Activated T-cell treated with anti-CD3 and anti-CD28 coated beads, Interleukin-2, amount 50 U/mL, for 72 hours (primary cell): ENCODE data around the gene SLC12A8. TPM values are rescaled to one million over a fixed set of nuclear protein-coding genes. Genes with fewer than 3 reads are reported as not detected.

Source experiments
- ATAC-seq, 2 donors: fragments of 150-1000 bp; cut with Tn5 transposase; replicated peaks in 1 of 2; 2 replicates each; pipeline ENCODE4 v1.10.0; 2021; ENCODE audit warnings: moderate library complexity in 2 of 2, mild to moderate bottlenecking in 1 of 2
- DNase-seq, 2 donors: peaks; one replicate each; pipeline ENCODE4 v3.0.0; 2021 to 2022; ENCODE audit warnings: mixed read lengths in 1 of 2
- H3K27ac Mint-ChIP-seq: one replicate; pipeline ENCODE4 v1.8.0; 2022; ENCODE audit warnings: mild to moderate bottlenecking, moderate library complexity, mixed read lengths
- H3K27me3 Mint-ChIP-seq: one replicate; pipeline ENCODE4 v1.8.0; 2022; ENCODE audit warnings: low read depth, mixed read lengths
- H3K36me3 Mint-ChIP-seq, 2 donors: one replicate each; pipeline ENCODE4 v1.8.0; 2022; ENCODE audit warnings: mixed read lengths in 2 of 2, mild to moderate bottlenecking in 1 of 2; ENCODE audit not compliant: insufficient read depth in 2 of 2
- H3K4me1 Mint-ChIP-seq: one replicate; pipeline ENCODE4 v1.8.0; 2022; ENCODE audit warnings: low read depth, mixed read lengths
- H3K4me3 Mint-ChIP-seq, 2 donors: one replicate each; pipeline ENCODE4 v1.8.0; 2022; ENCODE audit warnings: mild to moderate bottlenecking in 2 of 2, mixed read lengths in 2 of 2, moderate library complexity in 2 of 2
- H3K9me3 Mint-ChIP-seq, 2 donors: one replicate each; pipeline ENCODE4 v1.8.0; 2022; ENCODE audit warnings: mixed read lengths in 2 of 2
- total RNA-seq, 2 donors: library from RNA; stranded (reverse); gene quantifications; one replicate each; pipeline ENCODE4 v1.2.3, GENCODE V29; 2022

SLC12A8 gene, protein sequence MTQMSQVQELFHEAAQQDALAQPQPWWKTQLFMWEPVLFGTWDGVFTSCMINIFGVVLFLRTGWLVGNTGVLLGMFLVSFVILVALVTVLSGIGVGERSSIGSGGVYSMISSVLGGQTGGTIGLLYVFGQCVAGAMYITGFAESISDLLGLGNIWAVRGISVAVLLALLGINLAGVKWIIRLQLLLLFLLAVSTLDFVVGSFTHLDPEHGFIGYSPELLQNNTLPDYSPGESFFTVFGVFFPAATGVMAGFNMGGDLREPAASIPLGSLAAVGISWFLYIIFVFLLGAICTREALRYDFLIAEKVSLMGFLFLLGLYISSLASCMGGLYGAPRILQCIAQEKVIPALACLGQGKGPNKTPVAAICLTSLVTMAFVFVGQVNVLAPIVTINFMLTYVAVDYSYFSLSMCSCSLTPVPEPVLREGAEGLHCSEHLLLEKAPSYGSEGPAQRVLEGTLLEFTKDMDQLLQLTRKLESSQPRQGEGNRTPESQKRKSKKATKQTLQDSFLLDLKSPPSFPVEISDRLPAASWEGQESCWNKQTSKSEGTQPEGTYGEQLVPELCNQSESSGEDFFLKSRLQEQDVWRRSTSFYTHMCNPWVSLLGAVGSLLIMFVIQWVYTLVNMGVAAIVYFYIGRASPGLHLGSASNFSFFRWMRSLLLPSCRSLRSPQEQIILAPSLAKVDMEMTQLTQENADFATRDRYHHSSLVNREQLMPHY
- 1 to 10 TPM in 1 of 2 donors, under 1 TPM in 1; 0.53 to 2.2 TPM for total RNA-seq

DNA sequence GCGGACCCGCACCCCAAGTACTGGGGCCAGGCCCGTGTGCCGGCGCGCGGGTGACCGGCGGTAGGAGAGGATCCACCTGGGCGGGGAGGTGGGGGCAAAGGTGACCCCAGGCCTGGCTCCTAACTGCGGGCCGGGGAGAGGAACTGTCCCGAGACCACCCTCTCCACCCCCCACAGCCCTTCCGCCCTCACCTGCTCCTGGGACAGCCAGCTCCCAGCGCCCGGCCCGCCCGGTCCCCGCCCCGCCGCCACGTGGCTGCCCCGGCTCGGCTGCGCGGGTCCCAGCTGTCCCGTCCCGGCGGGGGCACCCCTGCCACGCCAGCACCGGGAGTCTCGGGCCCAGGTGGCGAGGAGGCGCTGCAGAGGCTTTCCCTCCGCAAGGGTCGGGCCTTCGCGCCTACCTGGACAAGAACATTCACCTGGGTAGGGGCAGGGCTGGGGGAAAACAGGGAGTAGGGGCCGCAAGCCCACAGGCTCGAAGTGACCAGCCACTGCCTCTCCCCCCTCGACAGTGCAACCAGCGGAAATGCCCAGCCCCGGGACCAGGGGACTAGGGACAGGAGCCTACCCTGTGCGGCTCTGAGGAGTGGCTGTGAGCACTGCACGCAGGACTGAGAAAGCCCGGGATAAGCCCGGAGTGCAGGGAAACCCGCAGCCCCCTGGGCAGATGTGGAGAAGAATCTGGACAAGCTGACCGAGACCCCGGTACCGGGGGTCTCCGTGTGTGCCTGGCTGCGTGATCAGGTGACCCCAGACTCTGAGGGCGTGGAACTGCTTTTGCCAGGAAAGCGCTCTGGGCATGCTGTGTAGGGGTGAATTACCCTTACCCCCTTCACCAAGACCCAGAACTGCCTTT, at the start of gene SLC12A8:
TSS of gene SLC12A8 (minus strand) at position 240 of the 855 bp plus-strand sequence. CDS start 1,399 bp downstream, outside the sequence.
- Mint-ChIP-seq H3K36me3 (no peaks in the 10 kb centered on the region), H3K4me3 (peak within 1 kb of the TSS; percentile 45 to 65), H3K27me3 (peaks cover 55% of the 10 kb centered on the region), H3K9me3 (no peaks in the 10 kb centered on the region), H3K4me1 (peaks cover 27% of the 10 kb centered on the region), H3K27ac (no peak within 1 kb of the TSS)
- ATAC-seq (peak; percentile 12 to 33), DNase-seq (no peak)

DNA sequence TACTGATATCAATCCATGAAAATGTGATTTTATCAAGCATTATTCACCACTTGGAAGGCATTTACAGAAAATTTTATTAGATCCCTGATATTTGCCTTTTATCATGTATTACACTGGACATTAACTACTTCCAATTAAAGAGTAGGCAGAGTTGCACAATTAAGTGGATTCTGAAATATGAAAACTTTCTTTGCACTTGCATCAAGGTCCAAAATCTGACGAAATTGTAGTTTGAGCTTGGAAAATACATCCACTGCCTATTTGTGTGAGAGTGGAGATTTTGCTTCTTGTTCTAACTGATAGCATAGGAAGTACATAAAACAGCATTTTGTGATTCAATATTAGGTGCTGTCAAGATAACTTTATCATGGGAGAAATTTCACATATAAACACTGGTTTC, 49.6 kb upstream of the SLC12A8 start:
- peaks cover 18% of the 10 kb centered on the region for H3K4me1 Mint-ChIP-seq
- H3K4me3 Mint-ChIP-seq, result no peak overlapping the region
- no peaks in the 10 kb centered on the region for H3K27me3 Mint-ChIP-seq
- no peak overlapping the region for H3K27ac Mint-ChIP-seq
- ATAC-seq (no peak), DNase-seq (no peak)
- no peaks in the 10 kb centered on the region for H3K9me3 Mint-ChIP-seq
- H3K36me3 Mint-ChIP-seq, result peaks cover 6 to 22% of the 10 kb centered on the region in 2 donors

DNA sequence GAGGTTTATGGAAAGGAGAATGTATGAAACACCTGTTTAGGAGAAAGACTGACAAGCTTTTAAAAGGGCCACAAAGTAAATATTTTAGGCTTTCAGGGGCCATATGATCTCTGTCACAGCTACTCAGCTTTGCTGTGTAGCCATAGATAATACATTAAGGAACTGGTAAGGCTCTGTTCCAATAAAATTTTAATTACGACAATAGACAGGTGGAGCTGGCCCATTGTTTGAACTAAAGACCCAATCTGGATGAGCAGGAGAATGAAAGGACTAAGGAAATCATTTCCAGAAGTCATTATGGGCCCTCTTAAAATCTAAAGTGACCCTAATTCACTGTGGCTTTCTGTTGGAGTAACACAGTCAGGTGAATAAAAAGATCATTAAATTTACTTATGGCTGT, 48.5 kb upstream of the SLC12A8 start:
- DNase-seq (no peak), ATAC-seq (no peak)
- H3K4me1 Mint-ChIP-seq, result peaks cover 7% of the 10 kb centered on the region
- peak overlapping the region; percentile 51 for H3K27ac Mint-ChIP-seq
- H3K4me3 Mint-ChIP-seq, result no peak overlapping the region
- H3K9me3 Mint-ChIP-seq, result peaks cover 0 to 5% of the 10 kb centered on the region in 2 donors
- no peaks in the 10 kb centered on the region for H3K27me3 Mint-ChIP-seq
- peaks cover 6 to 22% of the 10 kb centered on the region in 2 donors for H3K36me3 Mint-ChIP-seq

DNA sequence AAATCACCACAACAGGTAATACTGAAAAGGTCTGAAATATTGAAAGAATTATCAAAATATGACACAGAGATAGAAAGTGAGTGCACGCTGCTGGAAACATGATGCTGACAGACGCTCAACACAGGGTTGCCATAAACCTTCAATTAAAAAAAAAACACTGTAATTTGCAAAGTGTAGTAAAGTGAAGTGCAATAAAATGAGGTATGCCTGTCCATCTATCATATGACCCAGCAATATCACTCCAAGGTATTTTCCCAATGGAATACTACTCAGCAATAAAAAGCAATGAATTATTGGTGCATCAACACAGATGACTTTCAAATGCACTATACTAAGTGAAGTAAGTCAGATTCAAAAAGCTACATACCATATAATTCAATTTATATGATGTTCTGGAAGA, 47.6 kb upstream of the SLC12A8 start:
- Mint-ChIP-seq H3K9me3 (peaks cover 0 to 5% of the 10 kb centered on the region in 2 donors), H3K27me3 (no peaks in the 10 kb centered on the region), H3K4me1 (peaks cover 6% of the 10 kb centered on the region), H3K27ac (no peak overlapping the region), H3K4me3 (no peak overlapping the region), H3K36me3 (peaks cover 6 to 25% of the 10 kb centered on the region in 2 donors)
- ATAC-seq (no peak), DNase-seq (no peak)

DNA sequence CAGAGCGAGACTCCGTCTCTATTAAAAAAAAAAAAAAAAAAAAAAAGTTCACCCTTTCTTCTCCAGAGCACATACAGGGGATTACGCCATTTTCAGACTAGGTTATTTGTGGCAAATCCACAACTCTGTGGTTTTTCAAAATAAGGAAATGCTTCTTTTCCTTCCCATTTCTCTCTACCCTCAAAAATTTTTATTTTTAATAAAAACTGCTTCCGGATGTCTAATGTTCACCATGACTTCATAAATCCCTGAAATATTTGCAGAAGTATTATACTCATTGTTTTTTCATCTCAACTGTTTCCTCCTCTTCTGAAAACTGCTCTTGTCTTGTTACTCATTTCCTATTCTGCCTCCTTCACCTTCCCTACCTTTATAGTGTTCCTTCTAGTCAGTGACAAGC, 45.0 kb upstream of the SLC12A8 start:
- H3K27me3 Mint-ChIP-seq, result no peaks in the 10 kb centered on the region
- peaks cover 0 to 5% of the 10 kb centered on the region in 2 donors for H3K9me3 Mint-ChIP-seq
- H3K27ac Mint-ChIP-seq, result no peak overlapping the region
- peaks cover 6 to 28% of the 10 kb centered on the region in 2 donors for H3K36me3 Mint-ChIP-seq
- H3K4me3 Mint-ChIP-seq, result no peak overlapping the region
- H3K4me1 Mint-ChIP-seq, result peaks cover 10% of the 10 kb centered on the region
- no peak for DNase-seq
- ATAC-seq, result no peak

DNA sequence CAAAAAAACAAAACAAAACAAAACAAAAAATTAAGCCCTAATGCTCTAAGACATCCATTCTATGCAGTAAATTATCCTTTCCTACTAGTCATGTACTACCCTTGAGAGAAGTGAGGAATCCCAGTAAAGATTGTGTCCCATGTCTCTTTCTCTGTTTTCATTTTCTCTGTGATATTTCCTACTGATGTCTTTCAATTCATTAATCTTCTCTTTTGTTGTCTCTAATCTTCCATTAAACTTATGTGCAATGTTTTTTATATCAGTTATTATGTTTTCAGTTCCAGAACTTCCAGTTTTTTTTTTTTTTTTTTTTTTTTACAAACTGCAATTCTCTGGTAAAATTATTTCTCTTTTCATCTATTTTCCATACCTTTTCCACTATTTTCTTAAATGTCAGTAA, 44.1 kb upstream of the SLC12A8 start:
- ATAC-seq, result no peak
- Mint-ChIP-seq H3K9me3 (peaks cover 0 to 5% of the 10 kb centered on the region in 2 donors), H3K4me1 (peaks cover 10% of the 10 kb centered on the region), H3K27me3 (no peaks in the 10 kb centered on the region), H3K36me3 (peaks cover 6 to 28% of the 10 kb centered on the region in 2 donors), H3K27ac (no peak overlapping the region), H3K4me3 (no peak overlapping the region)
- no peak for DNase-seq

DNA sequence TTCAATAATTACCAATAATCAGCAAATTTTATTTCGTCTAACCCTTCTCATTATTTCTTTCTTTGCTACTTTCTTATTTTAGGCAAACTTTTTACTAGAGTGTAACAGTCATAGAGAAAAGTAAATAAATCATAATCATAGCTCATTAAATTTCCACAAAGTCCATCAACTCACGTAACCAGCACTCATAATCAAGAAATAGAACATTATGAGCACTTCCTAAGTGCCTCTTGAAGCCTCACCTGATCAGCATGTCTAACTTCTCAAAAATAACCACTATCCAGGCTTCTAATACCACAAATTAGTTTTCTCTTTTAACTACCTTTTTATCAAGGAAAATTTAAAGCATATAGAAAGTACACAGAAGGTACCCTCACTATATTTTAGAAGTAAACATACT, 38.4 kb upstream of the SLC12A8 start:
- peaks cover 0 to 9% of the 10 kb centered on the region in 2 donors for H3K36me3 Mint-ChIP-seq
- H3K27me3 Mint-ChIP-seq, result no peaks in the 10 kb centered on the region
- ATAC-seq (no peak), DNase-seq (no peak)
- no peak overlapping the region for H3K27ac Mint-ChIP-seq
- H3K9me3 Mint-ChIP-seq, result no peaks in the 10 kb centered on the region
- peaks cover 4% of the 10 kb centered on the region for H3K4me1 Mint-ChIP-seq
- no peak overlapping the region for H3K4me3 Mint-ChIP-seq

DNA sequence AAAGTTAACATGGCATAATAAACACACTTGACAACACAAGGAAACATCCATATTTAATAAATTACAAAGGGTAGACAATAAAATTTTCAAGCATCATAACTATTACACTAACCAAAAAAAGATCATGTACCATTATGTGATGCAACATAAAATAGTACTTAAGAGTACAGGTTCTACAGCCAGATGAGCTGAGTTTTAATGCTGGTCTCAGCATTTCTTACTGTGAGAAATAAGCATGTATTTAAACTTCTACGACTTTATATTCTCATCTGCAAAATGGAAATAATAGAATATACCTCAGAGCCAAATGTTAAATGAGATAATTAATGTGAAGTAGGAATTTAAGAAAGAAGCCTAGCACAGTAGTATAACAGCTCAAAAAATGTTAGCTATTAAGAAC, 33.7 kb upstream of the SLC12A8 start:
- Mint-ChIP-seq H3K36me3 (peaks cover 2 to 10% of the 10 kb centered on the region in 2 donors), H3K9me3 (no peaks in the 10 kb centered on the region), H3K27me3 (no peaks in the 10 kb centered on the region), H3K4me3 (no peak overlapping the region), H3K27ac (no peak overlapping the region), H3K4me1 (no peaks in the 10 kb centered on the region)
- DNase-seq (no peak), ATAC-seq (no peak)

DNA sequence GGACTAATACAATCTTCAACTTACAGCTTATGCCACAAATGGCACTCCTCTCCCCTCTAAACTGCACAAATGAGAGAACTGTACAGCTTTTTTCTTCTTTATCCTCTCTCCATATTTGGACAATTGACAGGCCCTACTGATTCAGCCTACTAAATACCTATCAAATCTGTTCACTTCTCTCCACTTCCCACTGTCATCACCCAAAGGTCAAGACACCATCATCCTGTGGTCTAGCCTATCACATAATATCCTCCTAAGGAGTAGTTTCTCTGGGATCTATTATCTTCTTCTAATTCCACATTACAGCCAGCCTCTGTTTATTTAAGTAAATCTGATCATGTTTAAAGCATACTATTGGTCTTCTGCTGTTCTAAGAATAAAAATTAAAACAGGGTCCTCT, 33.0 kb upstream of the SLC12A8 start:
- DNase-seq, result no peak
- Mint-ChIP-seq H3K27ac (no peak overlapping the region), H3K36me3 (peaks cover 2 to 8% of the 10 kb centered on the region in 2 donors), H3K4me3 (no peak overlapping the region), H3K9me3 (no peaks in the 10 kb centered on the region), H3K4me1 (no peaks in the 10 kb centered on the region), H3K27me3 (no peaks in the 10 kb centered on the region)
- ATAC-seq, result no peak

DNA sequence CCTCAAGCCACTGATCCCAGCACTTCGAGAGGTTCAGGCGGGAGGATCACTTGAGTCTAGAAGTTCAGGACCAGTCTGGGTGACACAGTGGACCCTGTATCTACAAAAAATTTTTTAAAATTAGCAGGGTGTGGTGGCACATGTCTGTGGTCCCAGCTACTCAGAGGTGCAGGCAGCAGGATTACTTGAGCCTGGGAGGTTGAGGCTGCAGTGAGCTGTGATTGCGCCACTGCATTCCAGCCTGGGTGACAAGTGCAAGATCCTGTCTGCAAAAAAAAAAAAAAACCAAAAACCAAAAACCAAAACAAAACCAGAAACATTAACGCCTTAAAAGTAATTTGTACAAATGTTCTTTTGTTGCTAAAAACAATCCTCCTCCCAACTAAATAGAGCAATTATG, 27.9 kb upstream of the SLC12A8 start:
- Mint-ChIP-seq H3K4me1 (peaks cover 11% of the 10 kb centered on the region), H3K27ac (no peak overlapping the region), H3K36me3 (peaks cover 10 to 20% of the 10 kb centered on the region in 2 donors), H3K4me3 (no peak overlapping the region), H3K9me3 (peaks cover 0 to 4% of the 10 kb centered on the region in 2 donors), H3K27me3 (no peaks in the 10 kb centered on the region)
- DNase-seq, result no peak
- ATAC-seq, result no peak

DNA sequence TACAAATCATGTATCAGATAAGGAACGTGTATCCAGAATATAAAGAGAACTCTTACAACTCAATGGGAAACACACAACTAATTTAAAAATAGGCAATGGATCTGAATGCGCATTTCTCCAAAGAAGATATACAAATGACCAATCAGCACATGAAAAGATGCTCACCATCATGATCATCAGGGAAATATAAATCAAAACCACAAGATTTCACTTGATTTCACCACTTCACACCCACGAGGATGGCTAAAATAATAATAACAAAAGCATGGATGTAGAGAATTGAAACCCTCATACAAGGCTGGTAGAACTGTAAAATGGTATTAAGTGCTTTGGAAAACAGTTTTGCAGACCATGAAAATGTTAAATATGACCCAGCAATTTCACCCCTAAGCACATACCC, 26.7 kb upstream of the SLC12A8 start:
- no peak for ATAC-seq
- Mint-ChIP-seq H3K9me3 (peaks cover 0 to 4% of the 10 kb centered on the region in 2 donors), H3K27ac (peak overlapping the region; percentile 52), H3K4me1 (peaks cover 11% of the 10 kb centered on the region), H3K36me3 (peaks cover 9 to 14% of the 10 kb centered on the region in 2 donors), H3K4me3 (no peak overlapping the region), H3K27me3 (no peaks in the 10 kb centered on the region)
- no peak for DNase-seq

DNA sequence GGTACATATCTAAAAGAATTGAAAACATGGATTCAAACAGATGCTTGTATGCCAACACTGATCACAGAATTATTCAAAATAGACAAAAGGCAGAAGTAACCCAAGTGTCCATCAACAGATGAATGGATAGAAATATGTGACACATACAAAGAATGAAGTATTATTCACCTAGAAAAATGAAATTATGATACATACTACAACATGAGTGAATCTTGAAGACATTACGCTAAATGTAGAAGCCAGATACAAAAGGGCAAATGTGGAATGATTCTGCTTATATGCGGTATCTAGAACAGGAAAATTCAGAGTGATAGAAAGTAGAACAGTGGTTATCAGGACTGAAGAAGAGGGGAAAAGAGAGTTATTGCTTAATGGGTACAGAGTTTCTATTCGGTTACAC, 26.2 kb upstream of the SLC12A8 start:
- peak overlapping the region; percentile 52 for H3K27ac Mint-ChIP-seq
- peaks cover 9 to 14% of the 10 kb centered on the region in 2 donors for H3K36me3 Mint-ChIP-seq
- no peak overlapping the region for H3K4me3 Mint-ChIP-seq
- no peaks in the 10 kb centered on the region for H3K27me3 Mint-ChIP-seq
- ATAC-seq (peak in 1 of 2 donors; percentile 53), DNase-seq (no peak)
- peaks cover 0 to 4% of the 10 kb centered on the region in 2 donors for H3K9me3 Mint-ChIP-seq
- peaks cover 11% of the 10 kb centered on the region for H3K4me1 Mint-ChIP-seq
